Measurements from ENCODE around the gene HES4.

GRCh38 chr1:1033009-1033587, 33.2 kb upstream of the HES4 start:
- TF ChIP-seq EZH2 (IDR thresholded peaks at IDR 0.05; ENCODE audit: low read length, missing control alignments) = peak; percentile 45
- peak; percentile 51 to 62 for TF ChIP-seq CTCF (conservative IDR thresholded peaks at IDR 0.05 in 1 of 2, IDR thresholded peaks at IDR 0.05 in 1 of 2; ENCODE audit: low read depth in 1 of 2, low read length in 2 of 2)

All from fibroblast of lung (primary cell).